SU-DHL-6 (cell line): ENCODE data around the gene TJP2.

Experiments
- CTCF ChIP-seq: fragments of 200-600 bp; sonication (generic); IDR thresholded peaks from one replicate; pipeline ENCODE4 v1.5.1; 2017; ENCODE audit warnings: antibody characterized with exemption, mild to moderate bottlenecking, low read length, moderate library complexity; ENCODE audit not compliant: insufficient read depth, poor library complexity, severe bottlenecking
- EZH2phosphoT487 ChIP-seq: fragments of 200-600 bp; sonication (generic), shearing (Covaris generic); conservative IDR thresholded peaks from 2 replicates; pipeline ENCODE4 v1.6.1; 2018; ENCODE audit warnings: mild to moderate bottlenecking, antibody characterized with exemption, low read length, moderate library complexity, mixed read lengths

GRCh38 chr9:69178583-69179011, 4.5 kb downstream of the TJP2 start:
- TF ChIP-seq CTCF (no peak), EZH2phosphoT487 (no peak)
